Measurements from ENCODE around the gene CDH23.

The CDH23 gene

DNA sequence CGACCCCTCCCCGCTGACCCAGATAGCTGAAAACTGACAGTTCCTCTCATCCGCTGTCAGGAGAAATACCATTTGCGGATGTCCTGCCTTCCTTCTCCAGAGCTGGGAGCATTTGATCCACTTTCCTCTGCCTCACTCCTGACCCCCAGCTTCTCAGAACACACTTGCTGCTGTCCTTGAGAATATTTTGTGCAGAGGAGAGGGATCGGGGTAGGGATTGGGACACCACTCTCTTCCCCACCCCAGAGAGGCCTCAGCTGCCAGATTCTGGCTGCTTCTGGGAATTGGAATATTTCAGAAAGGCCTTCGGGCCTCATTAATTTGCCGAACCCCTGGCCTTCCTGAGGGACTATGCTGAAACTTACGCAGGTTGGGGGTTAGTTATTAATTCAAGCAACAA, 225.9 kb downstream of the CDH23 start:
- no peak for DNase-seq (ENCODE audit: low read depth in 2 of 2)

DNA sequence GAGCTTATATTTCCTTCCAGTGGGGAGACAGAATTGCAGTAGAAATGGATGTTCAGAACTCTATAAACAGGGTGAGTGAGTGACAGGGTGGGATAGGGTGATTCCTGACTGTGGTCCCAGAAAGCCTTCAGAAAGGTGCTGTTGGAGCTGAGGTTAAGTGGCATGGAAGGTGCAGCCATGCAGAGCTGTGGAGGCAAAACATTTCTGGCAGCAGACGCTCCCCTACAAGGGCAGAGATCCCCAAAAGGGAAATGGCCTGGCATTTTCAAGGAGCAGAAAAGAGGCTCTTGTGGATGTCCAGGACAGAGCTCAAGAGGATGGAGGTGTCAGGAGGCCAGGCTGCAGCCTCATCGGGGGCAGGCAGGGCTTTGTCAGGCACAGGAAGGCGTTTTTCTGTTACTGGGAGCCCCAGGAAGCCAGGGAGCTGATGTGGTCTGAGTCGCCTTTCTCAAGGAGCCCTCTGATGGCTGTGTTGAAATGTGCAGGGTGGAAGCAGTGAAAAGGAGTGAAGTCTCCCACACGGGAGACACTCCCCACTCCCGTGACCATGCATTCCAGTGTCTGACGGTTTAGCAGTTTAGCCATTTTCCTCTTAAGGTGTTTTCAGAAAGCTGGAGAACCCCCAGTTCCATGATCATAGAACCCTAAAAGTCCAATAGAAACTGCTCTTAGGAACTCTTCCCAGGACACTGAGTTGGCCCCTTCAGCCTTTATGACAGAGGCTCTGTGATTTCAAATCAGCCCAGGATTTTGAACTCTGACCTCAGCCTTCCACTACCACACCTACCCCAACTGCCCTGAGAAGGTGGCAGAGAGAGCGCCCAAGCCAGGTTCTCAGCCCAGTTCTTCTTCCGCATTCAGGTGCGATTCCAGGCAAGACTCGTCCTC, 226.6 kb downstream of the CDH23 start:
- DNase-seq (ENCODE audit: low read depth in 2 of 2) = no peak

DNA sequence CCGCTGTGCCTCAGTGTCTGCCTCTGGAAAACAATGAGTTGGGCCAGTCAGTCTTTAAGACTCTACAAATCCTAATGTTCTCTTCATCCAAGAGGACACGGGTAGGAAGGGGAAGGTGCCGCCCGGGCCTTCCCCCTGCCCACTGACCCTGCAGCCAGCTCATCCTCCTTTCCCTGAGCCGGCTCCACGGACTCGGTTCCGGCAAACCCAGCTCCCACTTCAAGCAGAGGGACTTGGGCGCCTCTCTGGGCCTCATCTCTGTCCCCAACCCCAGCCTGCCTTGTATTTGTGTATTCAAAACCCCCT, 227.2 kb downstream of the CDH23 start:
- no peak for DNase-seq (ENCODE audit: low read depth in 2 of 2)

DNA sequence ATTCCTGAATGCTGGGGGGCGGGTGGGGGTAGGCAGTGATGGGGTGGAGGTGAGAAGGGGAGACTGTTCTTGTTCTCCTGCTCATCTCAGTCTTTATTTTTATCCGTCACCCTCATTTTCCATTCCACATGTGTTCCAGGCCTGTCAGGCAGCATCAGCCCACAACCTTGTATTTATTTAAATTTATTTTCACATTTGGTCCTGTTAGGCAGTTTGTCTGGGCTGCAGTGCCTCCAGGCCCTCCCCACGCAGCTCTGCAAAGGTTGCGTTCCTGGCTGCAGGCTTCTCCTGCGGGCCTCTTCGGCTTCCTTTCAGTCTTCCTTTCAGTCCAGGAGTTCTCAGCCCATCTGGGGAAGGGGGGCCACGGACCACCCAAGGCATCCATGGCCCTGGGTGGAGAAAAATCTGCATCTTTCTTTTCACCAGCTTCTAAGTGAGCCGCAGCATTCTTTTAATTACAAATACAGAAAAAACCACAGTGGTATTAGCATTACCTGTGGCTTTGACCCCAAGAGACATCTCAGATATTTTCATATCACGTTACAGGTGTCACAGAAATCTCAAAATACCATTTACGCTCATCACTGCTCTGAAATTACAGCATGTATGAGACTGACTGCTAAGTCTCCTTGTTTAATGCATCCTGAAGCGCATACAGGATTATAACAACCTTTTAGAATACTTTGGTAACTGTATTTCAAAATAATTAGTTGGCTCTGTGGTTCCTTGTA, 228.9 kb downstream of the CDH23 start:
- DNase-seq (ENCODE audit: low read depth in 2 of 2) = no peak

DNA sequence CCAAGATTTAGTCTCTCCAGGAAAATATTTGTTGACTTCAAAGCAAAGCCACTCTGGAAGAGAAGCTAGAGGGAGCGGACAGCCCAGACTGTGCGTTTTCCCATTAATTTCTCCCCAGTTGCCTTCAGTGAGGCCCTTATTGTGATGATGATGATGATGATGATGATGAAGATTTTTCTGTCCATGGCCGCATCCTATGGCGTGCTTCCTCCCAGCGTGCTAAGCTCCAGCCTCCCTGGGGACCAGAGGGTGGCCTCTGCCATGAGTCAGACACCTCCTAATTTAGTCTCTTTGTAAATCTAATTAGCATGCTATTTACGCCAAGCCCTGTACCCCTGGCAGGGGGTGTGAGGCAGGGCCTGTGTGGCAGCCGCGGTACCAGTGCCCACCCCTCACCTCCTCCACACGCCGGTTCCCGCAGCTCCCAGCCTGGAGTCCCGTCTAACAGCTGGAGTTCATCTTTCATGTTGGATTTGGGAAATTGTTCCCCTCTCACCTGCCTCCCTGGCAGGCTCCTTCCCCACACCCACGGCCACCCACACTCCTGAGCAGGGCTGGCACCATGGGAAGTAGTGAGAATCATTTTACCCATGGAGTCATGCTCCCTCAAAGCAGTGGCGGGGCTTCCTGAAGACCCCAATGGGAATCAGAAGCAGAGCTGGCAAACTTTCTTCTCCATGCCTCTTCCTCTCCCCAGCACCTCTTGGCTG, 230.7 kb downstream of the CDH23 start:
- DNase-seq (ENCODE audit: low read depth in 2 of 2) = no peak

DNA sequence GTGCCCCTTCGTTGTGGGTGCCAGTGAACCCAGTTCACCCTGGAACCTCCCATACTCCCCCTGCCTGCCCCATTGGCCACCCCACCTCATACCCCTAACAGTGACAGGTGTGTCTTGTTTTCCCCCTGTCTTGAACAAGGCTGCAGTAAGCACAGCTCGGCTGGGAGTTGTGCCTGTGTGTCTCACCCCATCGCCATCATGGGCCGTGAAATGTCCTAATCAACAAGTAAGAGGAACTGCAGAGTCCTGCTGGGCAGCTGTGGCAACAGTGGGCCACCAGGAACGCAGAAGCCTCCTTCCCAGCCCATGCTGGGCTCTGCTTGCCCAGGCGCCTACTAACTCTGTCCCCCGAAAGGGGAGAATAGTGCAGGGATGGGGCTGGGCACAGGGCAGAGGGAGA, 231.2 kb downstream of the CDH23 start:
- DNase-seq (ENCODE audit: low read depth in 2 of 2) = no peak

DNA sequence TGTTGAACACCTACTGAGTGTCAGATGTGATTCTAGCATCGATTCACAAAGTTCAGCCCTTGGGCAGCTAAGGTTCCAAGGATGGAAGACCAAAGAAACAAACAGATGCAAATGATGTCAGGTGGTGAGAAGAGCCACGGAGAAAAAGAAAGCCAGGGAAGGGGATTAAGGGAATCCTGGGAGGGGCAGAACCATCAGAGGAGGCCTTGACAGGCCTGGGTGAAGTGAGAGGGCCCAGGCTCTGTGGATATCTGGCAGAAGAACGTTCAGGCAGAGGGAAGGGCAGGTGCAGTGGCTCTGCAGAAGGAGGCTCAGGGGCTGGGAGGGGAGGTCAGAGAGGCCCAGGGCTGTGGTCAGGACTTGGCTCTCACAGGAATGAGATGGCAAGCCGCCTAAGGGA, 232.4 kb downstream of the CDH23 start:
- DNase-seq (ENCODE audit: low read depth in 2 of 2) = no peak

DNA sequence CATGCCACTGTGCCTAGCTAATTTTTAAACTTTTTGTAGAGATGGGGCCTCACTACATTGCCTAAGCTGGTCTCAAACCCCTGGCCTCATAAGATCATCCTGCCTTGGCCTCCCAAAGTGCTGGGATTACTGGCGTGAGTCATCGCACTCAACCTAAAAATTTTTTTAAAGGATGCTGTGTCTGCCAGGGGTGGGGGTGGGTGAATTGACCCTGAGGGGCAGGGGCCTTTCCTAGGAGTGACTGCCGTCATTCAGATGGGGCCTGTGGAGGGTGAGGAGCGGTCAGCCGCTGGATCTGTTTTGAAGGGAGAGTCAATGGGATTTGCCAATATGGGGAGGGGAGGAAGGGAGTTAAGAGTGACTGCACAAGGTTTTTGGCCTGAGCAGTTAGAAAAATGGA, 233.4 kb downstream of the CDH23 start:
- DNase-seq (ENCODE audit: low read depth in 2 of 2) = no peak

DNA sequence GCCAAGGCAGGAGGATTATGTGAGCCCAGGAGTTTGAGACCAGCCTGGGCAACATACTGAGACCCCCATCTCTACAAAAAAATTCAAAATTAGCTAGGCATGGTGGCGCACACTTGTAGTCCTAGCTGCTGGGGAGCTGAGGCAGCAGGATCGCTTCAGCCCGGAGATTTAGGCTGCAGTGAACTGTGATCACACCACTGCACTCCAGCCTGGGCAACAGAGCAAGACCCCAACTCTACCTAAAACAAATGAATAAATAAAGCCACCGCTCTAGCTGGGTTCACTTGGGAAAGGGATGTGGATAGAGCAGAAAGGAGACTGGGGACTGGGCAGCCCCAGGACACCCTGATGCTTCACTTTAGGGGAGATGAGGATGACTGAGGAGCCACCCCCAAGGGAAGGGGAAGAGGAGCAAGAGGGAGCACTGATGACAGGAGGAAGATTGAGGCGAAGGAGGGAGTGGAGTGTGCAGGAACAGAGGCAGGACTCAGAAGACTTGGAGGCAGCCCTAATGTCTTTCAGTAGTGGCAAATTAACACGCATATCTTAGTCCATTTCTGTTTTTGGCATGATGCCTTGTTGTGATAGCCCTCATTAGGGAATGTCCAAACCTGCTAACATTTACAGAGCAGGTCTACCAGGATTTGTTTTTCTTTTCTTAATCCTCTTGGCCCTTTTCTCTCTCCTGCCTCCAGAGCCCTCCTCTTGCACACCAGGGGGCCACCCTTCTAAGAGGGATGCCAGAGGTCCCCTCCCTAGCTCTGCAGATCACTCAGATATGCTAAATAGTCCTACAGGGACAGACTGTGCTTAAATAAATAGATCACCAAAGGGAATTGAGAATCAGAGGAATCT, 234.5 kb downstream of the CDH23 start:
- no peak for DNase-seq (ENCODE audit: low read depth in 2 of 2)

DNA sequence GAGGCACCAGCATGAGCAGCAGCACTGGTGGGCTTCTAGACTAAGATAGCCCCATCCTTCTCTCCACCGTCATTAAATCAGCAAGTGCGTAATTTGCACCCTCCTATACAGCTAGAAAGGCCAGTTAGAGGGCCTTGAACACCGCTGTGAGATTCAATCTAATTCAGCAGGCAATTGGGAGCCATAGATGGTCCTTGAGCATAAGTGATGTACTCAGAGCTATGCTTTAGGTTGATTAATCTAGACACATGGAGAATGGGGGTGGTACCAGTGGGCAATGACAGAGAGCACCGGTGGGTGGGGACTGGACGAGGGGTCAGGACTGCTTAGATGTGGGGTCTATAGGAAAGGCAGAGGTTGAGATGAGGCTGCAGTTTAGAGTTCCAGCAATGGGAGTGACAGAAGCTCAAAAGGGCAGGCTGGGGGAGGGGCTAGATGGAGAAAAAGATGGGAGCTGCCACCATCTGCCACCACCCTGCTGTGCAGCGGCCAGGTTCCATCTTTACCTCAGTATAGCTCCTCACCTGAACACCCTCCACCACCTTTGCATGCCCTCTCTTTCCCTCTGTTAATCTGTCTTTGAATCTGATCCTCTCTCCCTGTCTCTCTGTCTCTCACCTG, 235.6 kb downstream of the CDH23 start:
- DNase-seq (ENCODE audit: low read depth in 2 of 2) = no peak

DNA sequence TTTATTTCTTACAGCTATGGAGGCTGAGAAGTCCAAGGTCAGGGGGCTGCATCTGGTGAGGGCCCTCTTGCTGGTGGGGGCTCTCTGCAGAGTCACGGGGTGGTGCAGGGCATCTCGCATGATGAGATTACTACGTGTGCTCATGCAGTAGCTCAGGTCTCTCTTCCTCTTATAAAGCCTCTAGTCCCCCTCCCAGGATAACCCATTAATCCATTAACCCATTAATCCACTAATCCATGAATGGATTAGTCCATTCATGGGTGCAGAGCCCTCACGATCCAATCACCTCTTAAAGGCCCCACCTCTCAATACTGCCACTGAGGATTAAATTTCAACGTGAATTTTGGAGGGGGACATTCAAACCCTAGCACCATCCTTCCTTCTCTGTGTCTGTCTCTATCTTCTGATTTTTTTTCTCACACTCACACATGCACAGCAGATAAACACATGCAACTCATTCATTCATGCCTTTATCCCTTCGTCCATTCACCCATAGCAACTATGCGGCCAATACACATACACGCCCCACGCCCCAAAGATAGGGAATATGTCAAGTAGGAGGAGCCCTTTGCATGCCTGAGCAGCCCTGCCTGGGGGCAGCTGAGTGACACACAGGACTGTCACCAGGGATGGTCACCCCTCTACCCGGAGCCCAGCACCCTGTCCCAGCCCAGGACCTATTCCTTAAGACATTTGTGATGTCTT, 236.3 kb downstream of the CDH23 start:
- DNase-seq (ENCODE audit: low read depth in 2 of 2) = no peak

DNA sequence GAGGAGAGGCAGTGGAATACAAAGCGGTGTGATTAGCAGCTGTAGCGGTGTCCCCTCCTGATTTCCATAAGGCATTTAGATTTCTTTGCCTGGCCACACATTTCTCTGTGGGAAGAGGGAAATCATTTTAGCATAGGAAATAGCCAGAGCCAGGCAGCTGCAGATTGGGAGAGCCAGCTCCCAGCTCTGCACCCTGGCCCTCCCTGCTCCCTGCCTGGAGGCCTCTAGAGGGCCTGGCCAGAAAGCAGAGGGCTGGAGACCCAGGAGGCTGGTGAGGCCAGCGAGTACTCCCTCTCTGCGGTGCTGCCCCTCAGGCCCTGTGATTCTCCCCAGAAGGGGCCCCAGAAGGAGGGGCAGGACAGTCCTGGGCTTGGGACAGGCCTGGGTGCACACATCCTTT, 237.2 kb downstream of the CDH23 start:
- DNase-seq (ENCODE audit: low read depth in 2 of 2) = no peak

DNA sequence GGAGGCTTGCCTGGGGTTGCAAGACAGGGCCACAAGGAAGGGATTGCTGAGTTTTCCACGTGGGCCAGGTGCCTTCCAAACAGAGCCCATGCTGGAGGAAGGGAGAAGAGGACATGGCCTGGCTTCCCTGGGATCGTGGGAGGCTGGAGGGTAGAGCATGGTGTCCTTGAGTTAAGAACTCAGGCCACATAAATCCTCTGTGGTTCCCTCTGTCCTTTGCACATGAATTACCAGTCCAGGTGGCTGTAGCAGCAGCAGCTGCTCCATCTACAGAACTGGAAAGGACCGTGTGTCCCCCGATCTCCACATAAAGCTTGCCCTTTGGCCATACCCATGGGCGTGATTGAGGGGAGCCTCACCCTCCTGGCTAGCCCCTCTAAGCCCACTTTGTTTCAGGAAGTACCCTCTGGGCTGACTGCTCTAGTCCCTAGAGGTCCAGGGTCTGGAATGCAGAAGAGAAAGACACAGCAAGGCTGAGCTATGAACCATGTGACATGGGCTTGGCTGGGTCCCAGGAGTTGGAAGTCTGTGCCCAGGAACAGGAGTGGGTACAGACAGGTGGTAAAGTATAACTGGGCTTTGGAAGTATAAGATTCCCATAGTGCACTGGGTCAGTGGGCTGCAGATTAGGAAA, 237.9 kb downstream of the CDH23 start:
- DNase-seq (ENCODE audit: low read depth in 2 of 2) = no peak

DNA sequence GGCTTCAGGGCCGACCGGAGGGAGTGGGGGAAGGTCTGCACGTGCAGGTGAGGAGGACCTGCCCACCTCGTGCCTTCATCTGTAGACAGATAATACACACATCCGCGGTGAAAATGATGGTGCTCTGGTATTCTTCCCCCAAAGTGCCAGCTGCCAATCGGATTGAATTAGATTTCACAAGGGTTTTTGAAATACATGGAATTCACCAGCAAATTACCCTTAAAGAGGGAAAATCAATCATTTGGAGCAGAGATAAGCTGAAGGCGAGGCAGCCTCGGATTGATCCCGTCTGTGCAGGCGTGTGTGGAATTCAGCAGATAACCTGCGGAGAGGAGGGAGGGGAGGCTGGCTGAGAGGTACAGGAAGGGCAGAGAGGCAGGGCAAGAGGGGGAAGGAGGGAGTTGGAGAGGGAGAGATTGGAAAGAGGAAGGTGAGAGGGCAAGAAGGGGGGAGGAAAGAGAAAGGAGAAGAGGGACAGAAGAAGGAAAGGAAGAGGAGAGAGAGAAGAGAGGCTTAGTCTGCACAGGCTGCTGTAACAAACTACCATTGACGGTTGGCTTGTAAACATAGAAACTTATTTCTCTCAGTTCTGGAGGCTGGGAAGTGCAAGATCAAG, 238.6 kb downstream of the CDH23 start:
- DNase-seq (ENCODE audit: low read depth in 2 of 2) = no peak

DNA sequence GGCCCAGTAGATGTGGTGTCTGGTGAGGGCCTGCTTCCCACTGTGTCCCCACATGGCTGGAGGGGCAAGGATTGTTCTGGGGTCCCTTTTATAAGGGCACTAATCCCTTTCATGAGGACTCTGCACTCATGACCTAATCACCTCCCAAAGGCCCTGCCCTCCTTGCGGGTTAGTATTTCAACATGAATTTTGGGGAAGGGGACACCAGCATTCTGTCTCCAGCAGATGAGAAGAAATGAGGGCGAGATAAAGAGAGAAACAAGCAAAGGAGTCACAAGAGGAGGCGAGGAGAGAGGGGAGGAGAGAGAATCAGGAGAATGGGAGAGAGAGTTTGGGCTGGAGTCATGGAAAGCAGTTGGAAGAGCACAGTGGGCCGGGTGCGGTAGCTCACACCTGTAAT, 239.1 kb downstream of the CDH23 start:
- DNase-seq (ENCODE audit: low read depth in 2 of 2) = no peak

DNA sequence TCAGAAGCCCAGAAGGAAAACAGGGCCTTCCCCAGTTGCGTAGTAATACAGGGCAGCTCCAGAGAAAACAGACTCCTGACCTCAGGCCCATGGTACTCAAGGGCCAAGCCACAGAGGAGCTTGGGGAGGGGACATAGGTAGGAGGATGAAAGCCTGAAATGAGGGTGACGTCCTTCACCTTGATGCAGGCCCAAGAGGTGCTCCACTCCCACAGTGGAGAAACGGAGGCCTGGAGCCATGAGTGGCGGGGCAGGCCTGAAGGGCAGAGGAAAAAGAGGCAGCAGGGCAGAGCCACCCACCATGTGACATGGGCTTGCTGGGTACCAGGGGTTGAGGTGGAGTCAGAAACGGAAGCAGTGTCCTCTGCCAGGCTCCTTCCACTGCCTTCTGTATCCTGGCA, 239.9 kb downstream of the CDH23 start:
- DNase-seq (ENCODE audit: low read depth in 2 of 2) = no peak

DNA sequence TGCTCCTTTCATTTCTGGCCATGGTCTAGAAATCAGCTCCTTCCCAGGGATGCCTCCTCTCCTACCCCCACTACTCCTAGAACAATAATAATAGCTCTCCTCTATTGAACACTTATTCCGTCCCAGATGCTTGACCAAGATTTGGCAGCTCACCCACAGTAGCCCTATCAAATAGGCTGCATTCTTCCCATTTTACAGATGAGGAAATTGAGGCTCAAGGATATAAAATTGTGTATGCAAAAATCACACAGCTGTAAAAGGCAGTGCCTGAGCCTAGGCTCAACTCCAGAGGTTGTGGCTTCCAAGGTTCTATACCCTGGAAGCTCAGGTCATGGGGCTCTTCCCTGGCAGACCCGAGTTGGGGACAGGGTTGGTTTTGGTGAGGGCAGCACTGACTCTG, 240.6 kb downstream of the CDH23 start:
- DNase-seq (ENCODE audit: low read depth in 2 of 2) = no peak

DNA sequence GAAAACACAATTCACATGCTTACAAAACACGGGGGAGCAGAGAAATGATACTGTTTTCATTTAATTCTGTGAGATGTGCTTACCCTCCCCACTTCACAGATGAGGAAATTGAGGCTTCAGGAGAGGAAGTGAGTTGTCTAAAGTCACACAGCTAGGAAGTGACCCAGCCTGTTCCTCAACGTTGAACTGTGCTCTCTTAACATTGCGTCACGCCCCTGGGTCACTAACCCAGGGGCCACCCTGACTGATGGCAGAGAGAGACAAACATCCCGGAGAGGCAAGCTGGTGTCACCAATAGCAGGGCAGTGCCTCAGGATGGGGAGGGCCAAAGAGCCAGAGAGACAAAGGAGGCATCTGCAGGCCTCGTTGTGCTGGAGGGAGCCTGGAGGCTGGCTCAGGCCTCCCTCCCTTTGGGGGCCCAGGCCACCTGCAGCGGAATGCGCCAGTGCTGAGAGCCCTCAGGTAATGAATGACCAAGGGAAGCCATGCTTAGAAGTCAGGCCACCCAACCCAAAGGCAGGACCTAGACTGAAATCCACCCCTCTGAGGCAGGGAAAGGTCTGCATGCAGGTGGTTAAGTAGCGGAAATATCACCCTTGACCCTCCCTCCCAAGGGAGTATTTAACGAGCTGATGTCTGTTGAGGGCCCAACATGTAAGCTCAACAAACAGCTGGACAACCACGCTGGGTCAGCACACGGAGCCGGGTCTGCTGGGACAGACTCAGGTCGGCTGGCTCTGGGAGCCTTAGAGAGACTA, 241.5 kb downstream of the CDH23 start:
- DNase-seq (ENCODE audit: low read depth in 2 of 2) = no peak

All from stimulated activated CD8-positive, alpha-beta memory T cell treated with anti-CD3 and anti-CD28 coated beads, Interleukin-2, amount 100 ng/mL, for 48 hours (primary cell).